MM.1S (cell line): ENCODE results near the gene TRIM28.

ENCODE experiments used
- CTCF ChIP-seq: fragments of 300-600 bp; sonication (generic); IDR thresholded peaks from 2 replicates; pipeline ENCODE4 v1.5.1; 2016; ENCODE audit warnings: antibody characterized with exemption, low read length, mixed read lengths
- EZH2 ChIP-seq: fragments of 300-600 bp; sonication (generic); optimal IDR thresholded peaks from 2 replicates; pipeline ENCODE3; 2017; ENCODE audit warnings: low read depth, mild to moderate bottlenecking, antibody characterized with exemption, low read length, mixed read lengths
- EZH2phosphoT487 ChIP-seq: fragments of 300-600 bp; sonication (generic); IDR thresholded peaks from 2 replicates; pipeline ENCODE4 v1.6.1; 2018; ENCODE audit warnings: antibody characterized with exemption, low read length

- TF ChIP-seq CTCF (no peak), EZH2 (no peak), EZH2phosphoT487 (no peak)
These were observed 14.5 kb upstream of the TRIM28 start for GRCh38 chr19:58529405-58529804.
